ENCODE data around the gene EXOC2. TPM values are rescaled to one million over a fixed set of nuclear protein-coding genes. Genes with fewer than 3 reads are reported as not detected.

EXOC2 gene
- total RNA-seq, 1 experiment from 2014 or later, result 24.5 TPM

DNA sequence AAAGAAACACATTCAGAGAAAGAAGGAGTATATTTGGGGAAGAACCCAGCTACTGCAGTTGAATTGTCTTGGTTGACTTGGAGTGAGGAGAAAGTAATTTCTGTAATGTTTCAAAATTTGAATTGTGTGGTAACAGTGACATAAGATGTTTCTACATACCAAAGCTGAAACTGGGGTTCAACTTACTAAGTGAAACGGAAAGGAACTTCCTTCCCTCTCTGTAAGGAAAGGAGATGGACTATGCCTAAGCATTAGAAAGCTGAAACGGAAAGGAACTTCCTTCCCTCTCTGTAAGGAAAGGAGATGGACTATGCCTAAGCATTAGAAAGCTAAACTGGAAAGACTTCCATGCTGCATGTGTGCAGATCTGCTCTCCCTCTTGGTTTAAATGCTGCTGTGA is 82.1 kb downstream of the EXOC2 start:
- TF ChIP-seq EZH2 (IDR thresholded peaks at IDR 0.05), result no peak
- no peak for TF ChIP-seq SRF (IDR thresholded peaks at IDR 0.05; ENCODE audit: low read depth)
- no peak for TF ChIP-seq EGR1 (IDR thresholded peaks at IDR 0.05; ENCODE audit: low read depth)
- TF ChIP-seq TCF7L2 (IDR thresholded peaks at IDR 0.05; ENCODE audit: borderline replicate concordance, extremely low read depth, insufficient read depth, insufficient read length), result no peak
- TF ChIP-seq, protein P1, sequence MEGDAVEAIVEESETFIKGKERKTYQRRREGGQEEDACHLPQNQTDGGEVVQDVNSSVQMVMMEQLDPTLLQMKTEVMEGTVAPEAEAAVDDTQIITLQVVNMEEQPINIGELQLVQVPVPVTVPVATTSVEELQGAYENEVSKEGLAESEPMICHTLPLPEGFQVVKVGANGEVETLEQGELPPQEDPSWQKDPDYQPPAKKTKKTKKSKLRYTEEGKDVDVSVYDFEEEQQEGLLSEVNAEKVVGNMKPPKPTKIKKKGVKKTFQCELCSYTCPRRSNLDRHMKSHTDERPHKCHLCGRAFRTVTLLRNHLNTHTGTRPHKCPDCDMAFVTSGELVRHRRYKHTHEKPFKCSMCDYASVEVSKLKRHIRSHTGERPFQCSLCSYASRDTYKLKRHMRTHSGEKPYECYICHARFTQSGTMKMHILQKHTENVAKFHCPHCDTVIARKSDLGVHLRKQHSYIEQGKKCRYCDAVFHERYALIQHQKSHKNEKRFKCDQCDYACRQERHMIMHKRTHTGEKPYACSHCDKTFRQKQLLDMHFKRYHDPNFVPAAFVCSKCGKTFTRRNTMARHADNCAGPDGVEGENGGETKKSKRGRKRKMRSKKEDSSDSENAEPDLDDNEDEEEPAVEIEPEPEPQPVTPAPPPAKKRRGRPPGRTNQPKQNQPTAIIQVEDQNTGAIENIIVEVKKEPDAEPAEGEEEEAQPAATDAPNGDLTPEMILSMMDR (IDR thresholded peaks at IDR 0.05 in 2 of 3, conservative IDR thresholded peaks at IDR 0.05 in 1 of 3; ENCODE audit: borderline replicate concordance in 1 of 3, insufficient read depth in 1 of 3, low read depth in 2 of 3, low read length in 2 of 3), result no peak
- no peak for TF ChIP-seq EZH2phosphoT487 (IDR thresholded peaks at IDR 0.05; ENCODE audit: borderline replicate concordance)
- no peak for TF ChIP-seq POLR2A (IDR thresholded peaks at IDR 0.05; ENCODE audit: borderline replicate concordance, extremely low read depth, insufficient read depth, insufficient read length)
- TF ChIP-seq RAD21 (IDR thresholded peaks at IDR 0.05; ENCODE audit: low read depth), result no peak
- TF ChIP-seq POLR2AphosphoS5 (IDR thresholded peaks at IDR 0.05; ENCODE audit: low read depth, low read length), result no peak
- TF ChIP-seq YY1 (IDR thresholded peaks at IDR 0.05; ENCODE audit: extremely low read depth, insufficient replicate concordance, low read depth, low read length), result no peak
- TF ChIP-seq, protein P2, sequence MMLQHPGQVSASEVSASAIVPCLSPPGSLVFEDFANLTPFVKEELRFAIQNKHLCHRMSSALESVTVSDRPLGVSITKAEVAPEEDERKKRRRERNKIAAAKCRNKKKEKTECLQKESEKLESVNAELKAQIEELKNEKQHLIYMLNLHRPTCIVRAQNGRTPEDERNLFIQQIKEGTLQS (IDR thresholded peaks at IDR 0.05), result no peak
- TF ChIP-seq FOSL1 (IDR thresholded peaks at IDR 0.05; ENCODE audit: low read depth), result no peak
- TF ChIP-seq SIN3A (IDR thresholded peaks at IDR 0.05; ENCODE audit: low read depth), result no peak
- TF ChIP-seq ELF1 (IDR thresholded peaks at IDR 0.05; ENCODE audit: borderline replicate concordance, low read depth), result no peak
- TF ChIP-seq, protein P3, sequence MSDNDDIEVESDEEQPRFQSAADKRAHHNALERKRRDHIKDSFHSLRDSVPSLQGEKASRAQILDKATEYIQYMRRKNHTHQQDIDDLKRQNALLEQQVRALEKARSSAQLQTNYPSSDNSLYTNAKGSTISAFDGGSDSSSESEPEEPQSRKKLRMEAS (IDR thresholded peaks at IDR 0.05), result no peak
- no peak for TF ChIP-seq CEBPB (IDR thresholded peaks at IDR 0.05; ENCODE audit: low read depth)
- TF ChIP-seq ZNF274 (IDR thresholded peaks at IDR 0.05; ENCODE audit: low read depth, low read length), result no peak
- no peak overlapping the region for H3K27ac ChIP-seq (ENCODE audit: low read depth, low read length)
- H3K9me3 ChIP-seq (ENCODE audit: control insufficient read depth in 1 of 2, insufficient read depth in 1 of 2, low read depth in 1 of 2, low read length in 2 of 2), result no peaks in the 10 kb centered on the region
- intact Hi-C loops (cut with micrococcal nuclease), result no loop called here
- no peaks in the 10 kb centered on the region for H3K4me1 ChIP-seq (ENCODE audit: control insufficient read depth in 1 of 2, insufficient read depth in 2 of 2, low read length in 2 of 2)
- ChIA-PET POLR2A (no interaction called here), CTCF (no interaction called here), RAD21 (ENCODE audit: low non-redundant PET in 1 of 2, low total read pairs in 2 of 2, uncharacterized antibody in 2 of 2, unreplicated experiment in 2 of 2) (no interaction called here)
- H3K79me2 ChIP-seq (ENCODE audit: insufficient read depth, low read length), result no peaks in the 10 kb centered on the region
- no peaks in the 10 kb centered on the region for H3K9me2 ChIP-seq (ENCODE audit: insufficient read depth)
- H4K20me1 ChIP-seq (ENCODE audit: insufficient read depth), result no peaks in the 10 kb centered on the region
- no peak overlapping the region for H3K4me3 ChIP-seq (replicated peaks in 1 of 2; ENCODE audit: low read depth in 1 of 2, low read length in 2 of 2)
- no peaks in the 10 kb centered on the region for H3K27me3 ChIP-seq (ENCODE audit: insufficient read depth, low read length)
- no peak overlapping the region for H2AFZ ChIP-seq (ENCODE audit: low read depth, low read length, poor library complexity, severe bottlenecking)
- ATAC-seq, result no peak
- H3K9ac ChIP-seq (ENCODE audit: low read length), result no peak overlapping the region
- no peak overlapping the region for H3K4me2 ChIP-seq (ENCODE audit: low read length)
- peaks cover 0 to 2% of the 10 kb centered on the region in 2 experiments; a peak in 1 of 4 replicates for H3K36me3 ChIP-seq (ENCODE audit: control insufficient read depth in 1 of 2, insufficient read depth in 2 of 2, low read length in 2 of 2)
- DNase-seq (ENCODE audit: low read depth, low spot score), result no peak
- no TSS peak for BruUV-seq (replicated peaks)

Data from HCT116 (cell line).